Lung (tissue), 12 donors: Measurements from ENCODE around the gene SMAD2. TPM values are rescaled to one million over a fixed set of nuclear protein-coding genes. Genes with fewer than 3 reads are reported as not detected.

Experiments
- ATAC-seq: fragments of 200-7000 bp; cut with Tn5 transposase; one replicate; pipeline ENCODE4 v1.9.1; 2020; ENCODE audit warnings: moderate number of reproducible peaks; ENCODE audit not compliant: insufficient read depth, low FRiP score
- DNase-seq, 3 donors: peaks; one replicate each; pipeline ENCODE4 v3.0.0-alpha.2; 2013 to 2017
- H3K27ac ChIP-seq, 2 donors: one replicate each; pipeline ENCODE4 v1.5.1; 2013; ENCODE audit warnings: mild to moderate bottlenecking in 2 of 2, moderate library complexity in 2 of 2, control low read depth in 1 of 2, inconsistent platforms in 1 of 2, low read depth in 1 of 2, low read length in 1 of 2
- H3K27me3 ChIP-seq, 3 donors: one replicate each; pipeline ENCODE4 v1.5.1; 2013; ENCODE audit warnings: low read length in 2 of 3; ENCODE audit not compliant: control insufficient read depth in 3 of 3, insufficient read depth in 3 of 3
- H3K36me3 ChIP-seq, 4 donors: one replicate each; pipeline ENCODE4 v1.5.1; 2013; ENCODE audit warnings: low read length in 4 of 4, mild to moderate bottlenecking in 1 of 4, moderate library complexity in 1 of 4; ENCODE audit not compliant: control insufficient read depth in 4 of 4, insufficient read depth in 4 of 4
- H3K4me1 ChIP-seq, 5 donors: one replicate each; pipeline ENCODE4 v1.5.1; 2013; ENCODE audit warnings: low read length in 5 of 5, mild to moderate bottlenecking in 2 of 5, moderate library complexity in 1 of 5; ENCODE audit not compliant: control insufficient read depth in 5 of 5, insufficient read depth in 5 of 5
- H3K4me3 ChIP-seq: one replicate; pipeline ENCODE4 v1.5.1; 2013; ENCODE audit warnings: mild to moderate bottlenecking, control low read depth, moderate library complexity
- H3K9ac ChIP-seq, 2 donors: one replicate each; pipeline ENCODE4 v1.5.1; 2013; ENCODE audit warnings: low read length in 2 of 2, control low read depth in 1 of 2; ENCODE audit not compliant: insufficient read depth in 1 of 2
- H3K9me3 ChIP-seq, 4 donors: one replicate each; pipeline ENCODE4 v1.5.1; 2013; ENCODE audit warnings: low read length in 3 of 4, mild to moderate bottlenecking in 1 of 4, moderate library complexity in 1 of 4; ENCODE audit not compliant: control insufficient read depth in 4 of 4, insufficient read depth in 3 of 4
- WGBS, 2 donors: extraction: QIAGEN DNeasy Blood & Tissue Kit; methylation state at CpG; one replicate each; pipeline ENCODE4 v1.1.7; 2013; 5-methylcytosine and 5-hydroxymethylcytosine counted together
- polyA plus RNA-seq, 2 donors: library from polyadenylated mRNA; stranded (reverse); fragments of 200-250 nt; gene quantifications; one replicate each; pipeline ENCODE4 v1.2.1, GENCODE V29; 2013
- total RNA-seq, 2 donors: library from RNA; depleted of rRNA in 1 of 2; stranded (reverse); fragments of >200 nt in 1 of 2; gene quantifications; one replicate each; pipeline ENCODE4 v1.2.1, GENCODE V29; 2014 to 2021
- TF ChIP-seq, protein P1 (sequence below): IDR thresholded peaks from 2 replicates; pipeline ENCODE4 v1.5.1; 2012; ENCODE audit warnings: mild to moderate bottlenecking; ENCODE audit errors: control extremely low read depth, extremely low read depth
- donor health status: control.
- donor health status: control.
- donor health status: Bipolar disorder and iron deficiency.
- donor health status: healthy.
- donor health status: DM: yes; HTN: yes; CAD: no.

Gene SMAD2
- total and polyA plus RNA-seq, 4 donors = 30.6 to 161 (median 90.2) TPM

DNA sequence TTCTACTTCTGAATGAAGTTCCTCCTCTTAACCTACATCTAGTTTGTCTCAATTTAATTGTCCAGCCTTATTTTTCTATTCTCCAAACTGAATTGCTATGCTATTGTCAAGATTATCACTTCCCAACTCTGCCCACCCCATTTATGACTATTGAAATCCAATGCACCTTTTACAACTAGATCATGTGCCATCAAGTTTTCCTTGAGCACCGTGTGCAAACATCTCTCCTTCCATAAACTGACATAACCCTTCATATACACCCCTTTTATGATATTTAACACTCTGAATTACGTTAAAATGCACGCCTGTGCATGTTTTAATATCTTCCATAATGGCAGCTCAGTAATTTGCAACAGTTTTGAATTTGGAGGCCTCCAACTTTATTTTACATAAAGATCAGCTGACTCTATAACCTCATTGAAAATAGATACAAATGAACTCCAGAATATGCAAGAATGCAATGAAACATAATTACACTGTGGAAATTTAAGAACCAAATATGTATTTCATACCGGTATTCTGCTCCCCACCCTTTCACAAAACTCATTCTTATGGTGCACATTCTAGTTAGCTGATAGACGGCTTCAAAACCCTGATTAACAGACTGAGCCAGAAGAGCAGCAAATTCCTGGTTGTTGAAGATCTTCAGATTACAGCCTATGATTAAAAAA lies 85.5 kb downstream of the SMAD2 start:
- DNase-seq = no peak
- H3K4me1 ChIP-seq = no peaks in the 10 kb centered on the region
- H3K36me3 ChIP-seq = peaks cover 8 to 28% (median 17%) of the 10 kb centered on the region in 4 donors
- no peaks in the 10 kb centered on the region for H3K9me3 ChIP-seq
- TF ChIP-seq, protein P1, sequence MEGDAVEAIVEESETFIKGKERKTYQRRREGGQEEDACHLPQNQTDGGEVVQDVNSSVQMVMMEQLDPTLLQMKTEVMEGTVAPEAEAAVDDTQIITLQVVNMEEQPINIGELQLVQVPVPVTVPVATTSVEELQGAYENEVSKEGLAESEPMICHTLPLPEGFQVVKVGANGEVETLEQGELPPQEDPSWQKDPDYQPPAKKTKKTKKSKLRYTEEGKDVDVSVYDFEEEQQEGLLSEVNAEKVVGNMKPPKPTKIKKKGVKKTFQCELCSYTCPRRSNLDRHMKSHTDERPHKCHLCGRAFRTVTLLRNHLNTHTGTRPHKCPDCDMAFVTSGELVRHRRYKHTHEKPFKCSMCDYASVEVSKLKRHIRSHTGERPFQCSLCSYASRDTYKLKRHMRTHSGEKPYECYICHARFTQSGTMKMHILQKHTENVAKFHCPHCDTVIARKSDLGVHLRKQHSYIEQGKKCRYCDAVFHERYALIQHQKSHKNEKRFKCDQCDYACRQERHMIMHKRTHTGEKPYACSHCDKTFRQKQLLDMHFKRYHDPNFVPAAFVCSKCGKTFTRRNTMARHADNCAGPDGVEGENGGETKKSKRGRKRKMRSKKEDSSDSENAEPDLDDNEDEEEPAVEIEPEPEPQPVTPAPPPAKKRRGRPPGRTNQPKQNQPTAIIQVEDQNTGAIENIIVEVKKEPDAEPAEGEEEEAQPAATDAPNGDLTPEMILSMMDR = no peak
- no peak overlapping the region for H3K27ac ChIP-seq
- H3K4me3 ChIP-seq = no peak overlapping the region
- 98 to 99% methylated on average over 5 of the region's 5 CpGs for WGBS, 2 donors
- no peak for ATAC-seq
- no peaks in the 10 kb centered on the region for H3K27me3 ChIP-seq
- H3K9ac ChIP-seq = no peak overlapping the region

DNA sequence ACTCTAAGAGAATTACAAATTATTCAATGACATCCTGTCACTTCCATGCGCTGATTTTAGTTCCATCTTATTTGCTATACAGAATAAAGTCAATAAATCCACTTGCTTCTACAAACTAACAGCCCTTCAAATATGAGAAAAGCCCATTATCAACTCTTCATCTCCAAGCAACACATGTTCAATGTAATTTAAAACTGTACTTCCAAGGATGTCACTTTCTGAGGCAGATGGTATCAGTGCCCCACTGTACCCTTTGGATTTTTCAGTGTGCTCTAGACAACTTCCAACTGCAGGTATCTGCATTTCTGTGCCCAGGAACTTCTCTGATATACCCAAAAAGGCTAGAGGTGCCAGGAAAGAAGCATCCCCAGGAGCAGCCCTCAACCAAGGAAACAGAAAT lies 87.6 kb downstream of the SMAD2 start:
- Histone ChIP-seq H3K36me3 (peaks cover 11 to 37% (median 23%) of the 10 kb centered on the region in 4 donors), H3K9me3 (no peaks in the 10 kb centered on the region), H3K27ac (no peak overlapping the region), H3K4me1 (no peaks in the 10 kb centered on the region), H3K9ac (no peak overlapping the region), H3K4me3 (no peak overlapping the region), H3K27me3 (no peaks in the 10 kb centered on the region)
- TF ChIP-seq, protein P1 = no peak
- ATAC-seq = no peak
- no peak for DNase-seq
- 87 to 97% methylated on average over 1 of the region's 1 CpG for WGBS, 2 donors

DNA sequence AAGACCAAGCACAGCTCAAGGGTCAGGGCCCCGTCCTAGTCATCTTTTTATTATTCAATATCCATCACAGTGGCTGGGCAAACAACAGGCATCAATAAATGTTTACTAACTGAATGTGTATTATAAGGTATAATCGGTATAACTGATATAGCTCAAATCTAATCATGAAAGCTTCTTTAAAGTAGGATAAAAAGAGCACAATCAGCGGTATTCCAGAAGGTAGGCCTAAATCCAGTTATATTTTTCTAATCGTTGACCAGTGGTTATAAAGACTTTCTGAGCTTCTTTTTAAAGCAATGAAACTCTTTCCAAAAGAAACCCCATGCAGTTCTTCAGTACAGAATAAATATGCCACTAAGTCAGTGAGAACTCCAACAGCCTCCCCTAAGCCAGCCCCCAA lies 92.1 kb downstream of the SMAD2 start:
- H3K36me3 ChIP-seq = peaks cover 8 to 23% (median 16%) of the 10 kb centered on the region in 4 donors
- H3K27ac ChIP-seq = no peak overlapping the region
- ATAC-seq (no peak), DNase-seq (no peak)
- no peak overlapping the region for H3K9ac ChIP-seq
- H3K9me3 ChIP-seq = no peaks in the 10 kb centered on the region
- TF ChIP-seq, protein P1 = no peak
- H3K4me1 ChIP-seq = no peaks in the 10 kb centered on the region
- H3K4me3 ChIP-seq = no peak overlapping the region
- H3K27me3 ChIP-seq = no peaks in the 10 kb centered on the region
- WGBS, 2 donors = 97 to 98% methylated on average over 4 of the region's 4 CpGs

DNA sequence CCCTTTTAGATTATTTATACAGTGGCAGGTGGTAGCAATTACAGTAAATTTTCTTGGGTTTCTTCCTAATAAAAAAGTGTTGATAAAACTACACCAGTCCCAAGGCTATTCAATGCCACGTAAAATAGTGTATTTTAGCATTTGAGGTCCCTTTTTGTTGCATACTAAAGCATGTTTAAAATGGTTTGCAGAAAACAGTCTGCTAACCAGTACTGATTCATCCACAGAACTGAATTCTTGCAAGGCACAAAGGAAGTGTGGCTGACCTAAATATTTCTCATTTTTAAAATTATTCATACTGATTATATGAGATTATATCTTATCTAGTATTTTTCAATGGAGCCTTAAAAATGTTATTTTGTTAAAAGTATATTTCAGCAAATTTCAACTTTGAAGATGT lies 98.1 kb downstream of the SMAD2 start:
- Histone ChIP-seq H3K36me3 (peaks cover 0 to 8% (median under 1%) of the 10 kb centered on the region in 4 donors), H3K27ac (no peak overlapping the region), H3K4me3 (no peak overlapping the region), H3K9ac (no peak overlapping the region), H3K4me1 (peaks cover 0 to 2% (median 0%) of the 10 kb centered on the region in 5 donors), H3K27me3 (no peaks in the 10 kb centered on the region), H3K9me3 (no peaks in the 10 kb centered on the region)
- no peak for ATAC-seq
- TF ChIP-seq, protein P1 = no peak
- DNase-seq = no peak
- WGBS, 2 donors = 88 to 93% methylated on average over 1 of the region's 1 CpG
